Measurements from ENCODE around the gene CD180. TPM values are rescaled to one million over a fixed set of nuclear protein-coding genes. Genes with fewer than 3 reads are reported as not detected.

CD180 gene
- total RNA-seq, 1 donor from 2014 or later, result not detected

DNA sequence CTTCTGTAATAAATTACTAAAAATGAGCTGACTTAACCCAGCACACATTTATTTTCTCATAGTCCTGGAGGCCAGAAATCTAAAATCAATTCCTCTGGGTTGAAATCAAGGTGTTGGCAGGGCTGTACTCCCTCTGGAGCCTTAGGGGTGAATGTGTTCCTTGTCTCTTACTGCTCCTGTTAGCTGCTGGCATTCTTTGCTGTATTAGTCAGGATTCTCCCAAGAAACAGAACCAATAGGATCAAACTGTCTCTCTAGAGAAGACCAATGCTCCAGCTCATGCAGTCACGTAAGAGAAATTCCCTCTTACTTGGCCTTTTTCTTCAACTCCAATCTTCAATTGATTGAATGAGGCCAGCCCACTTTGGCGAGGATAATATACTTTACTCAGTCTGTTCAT lies 15.3 kb upstream of the CD180 start:
- Mint-ChIP-seq H3K9me3 (ENCODE audit: low read depth) (no peaks in the 10 kb centered on the region), H3K4me1 (ENCODE audit: low read depth) (peaks cover 27% of the 10 kb centered on the region), H3K27me3 (ENCODE audit: low read depth) (no peaks in the 10 kb centered on the region), H3K36me3 (ENCODE audit: low read depth) (no peaks in the 10 kb centered on the region), H3K4me3 (ENCODE audit: unreplicated experiment) (no peak overlapping the region), H3K27ac (ENCODE audit: unreplicated experiment) (no peak overlapping the region)
- TF ChIP-seq, protein P1, sequence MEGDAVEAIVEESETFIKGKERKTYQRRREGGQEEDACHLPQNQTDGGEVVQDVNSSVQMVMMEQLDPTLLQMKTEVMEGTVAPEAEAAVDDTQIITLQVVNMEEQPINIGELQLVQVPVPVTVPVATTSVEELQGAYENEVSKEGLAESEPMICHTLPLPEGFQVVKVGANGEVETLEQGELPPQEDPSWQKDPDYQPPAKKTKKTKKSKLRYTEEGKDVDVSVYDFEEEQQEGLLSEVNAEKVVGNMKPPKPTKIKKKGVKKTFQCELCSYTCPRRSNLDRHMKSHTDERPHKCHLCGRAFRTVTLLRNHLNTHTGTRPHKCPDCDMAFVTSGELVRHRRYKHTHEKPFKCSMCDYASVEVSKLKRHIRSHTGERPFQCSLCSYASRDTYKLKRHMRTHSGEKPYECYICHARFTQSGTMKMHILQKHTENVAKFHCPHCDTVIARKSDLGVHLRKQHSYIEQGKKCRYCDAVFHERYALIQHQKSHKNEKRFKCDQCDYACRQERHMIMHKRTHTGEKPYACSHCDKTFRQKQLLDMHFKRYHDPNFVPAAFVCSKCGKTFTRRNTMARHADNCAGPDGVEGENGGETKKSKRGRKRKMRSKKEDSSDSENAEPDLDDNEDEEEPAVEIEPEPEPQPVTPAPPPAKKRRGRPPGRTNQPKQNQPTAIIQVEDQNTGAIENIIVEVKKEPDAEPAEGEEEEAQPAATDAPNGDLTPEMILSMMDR (IDR thresholded peaks at IDR 0.05), result no peak
- DNase-seq (ENCODE audit: low spot score), result no peak

DNA sequence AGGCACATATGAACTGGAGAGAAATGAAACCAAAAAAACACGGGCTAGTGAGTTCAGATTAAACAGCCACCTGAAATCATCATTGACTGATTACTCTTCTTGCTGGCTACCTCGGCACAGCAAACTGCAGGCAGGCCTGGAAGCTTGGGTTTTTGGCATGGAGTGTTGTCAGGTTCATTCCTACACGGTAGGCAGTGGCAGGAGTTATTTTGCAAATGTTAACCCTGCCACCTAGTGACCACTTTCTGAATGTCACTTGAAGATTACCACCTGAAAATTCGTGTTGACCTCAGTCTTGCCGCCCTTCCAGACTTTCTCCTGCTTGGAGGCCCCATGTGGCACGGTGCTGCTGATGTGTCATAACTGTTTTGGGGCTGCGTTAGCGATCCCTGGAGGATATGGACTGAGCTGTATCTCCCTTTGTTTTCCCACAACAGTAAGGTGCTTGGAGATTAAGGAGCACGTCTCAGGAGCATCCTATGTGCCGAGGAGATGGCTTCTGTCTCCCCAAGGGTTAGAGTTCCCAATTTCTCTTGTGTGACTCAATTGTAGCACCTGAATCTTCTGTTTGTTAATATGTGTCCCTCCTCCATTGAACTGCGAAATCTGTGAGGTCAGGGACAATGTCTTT lies 12.7 kb upstream of the CD180 start:
- Mint-ChIP-seq H3K27me3 (ENCODE audit: low read depth) (no peaks in the 10 kb centered on the region), H3K4me1 (ENCODE audit: low read depth) (peaks cover 12% of the 10 kb centered on the region), H3K36me3 (ENCODE audit: low read depth) (no peaks in the 10 kb centered on the region), H3K9me3 (ENCODE audit: low read depth) (no peaks in the 10 kb centered on the region), H3K4me3 (ENCODE audit: unreplicated experiment) (no peak overlapping the region), H3K27ac (ENCODE audit: unreplicated experiment) (no peak overlapping the region)
- TF ChIP-seq, protein P1 (IDR thresholded peaks at IDR 0.05), result peak; percentile 92
- no peak for DNase-seq (ENCODE audit: low spot score)

- H3K27me3 Mint-ChIP-seq (ENCODE audit: low read depth), result no peaks in the 10 kb centered on the region
These were observed 11.8 kb upstream of the CD180 start for GRCh38 chr5:67208403-67208802.

DNA sequence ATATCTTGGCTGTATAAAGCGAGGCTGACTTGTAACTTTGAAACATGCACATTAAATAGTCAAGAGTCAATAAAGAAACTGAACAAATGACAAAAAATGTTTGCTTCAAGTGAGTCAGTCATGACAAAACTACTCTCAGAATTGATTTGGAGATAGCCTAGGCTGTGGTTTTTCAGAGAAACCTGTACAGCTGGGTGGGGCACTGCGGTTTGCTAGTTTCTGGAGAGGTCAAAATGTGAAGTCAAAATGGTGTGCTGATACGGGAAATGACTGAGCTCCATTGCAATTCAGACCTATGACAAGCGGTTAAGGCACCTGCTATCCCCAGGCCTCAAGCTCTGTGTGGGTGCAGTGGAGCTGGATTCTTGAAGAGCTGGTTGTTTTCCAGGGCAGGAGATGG lies 10.3 kb upstream of the CD180 start:
- H3K27me3 Mint-ChIP-seq (ENCODE audit: low read depth), result no peaks in the 10 kb centered on the region
- H3K36me3 Mint-ChIP-seq (ENCODE audit: low read depth), result no peaks in the 10 kb centered on the region
- no peak overlapping the region for H3K27ac Mint-ChIP-seq (ENCODE audit: unreplicated experiment)
- no peak for DNase-seq (ENCODE audit: low spot score)
- TF ChIP-seq, protein P1 (IDR thresholded peaks at IDR 0.05), result no peak
- H3K4me3 Mint-ChIP-seq (ENCODE audit: unreplicated experiment), result no peak overlapping the region
- peaks cover 2% of the 10 kb centered on the region for H3K4me1 Mint-ChIP-seq (ENCODE audit: low read depth)
- H3K9me3 Mint-ChIP-seq (ENCODE audit: low read depth), result no peaks in the 10 kb centered on the region

More at GRCh38 chr5:67208403-67208802, 11.8 kb upstream of the CD180 start:
- H3K4me1 Mint-ChIP-seq (ENCODE audit: low read depth), result peaks cover 8% of the 10 kb centered on the region
- no peak overlapping the region for H3K27ac Mint-ChIP-seq (ENCODE audit: unreplicated experiment)
- no peaks in the 10 kb centered on the region for H3K9me3 Mint-ChIP-seq (ENCODE audit: low read depth)
- no peaks in the 10 kb centered on the region for H3K36me3 Mint-ChIP-seq (ENCODE audit: low read depth)
- TF ChIP-seq, protein P1 (IDR thresholded peaks at IDR 0.05), result no peak
- no peak overlapping the region for H3K4me3 Mint-ChIP-seq (ENCODE audit: unreplicated experiment)
- no peak for DNase-seq (ENCODE audit: low spot score)

GRCh38 chr5:67206461-67206860 lies 9.9 kb upstream of the CD180 start:
- Mint-ChIP-seq H3K4me1 (ENCODE audit: low read depth) (no peaks in the 10 kb centered on the region), H3K27me3 (ENCODE audit: low read depth) (no peaks in the 10 kb centered on the region), H3K27ac (ENCODE audit: unreplicated experiment) (no peak overlapping the region), H3K9me3 (ENCODE audit: low read depth) (no peaks in the 10 kb centered on the region), H3K4me3 (ENCODE audit: unreplicated experiment) (no peak overlapping the region), H3K36me3 (ENCODE audit: low read depth) (no peaks in the 10 kb centered on the region)
- no peak for DNase-seq (ENCODE audit: low spot score)
- TF ChIP-seq, protein P1 (IDR thresholded peaks at IDR 0.05), result no peak
